ENCODE measurements around the gene TTC21A.

- no peak for TF ChIP-seq EZH2 (IDR thresholded peaks at IDR 0.05; ENCODE audit: low read length)
- no peak for TF ChIP-seq CTCF (optimal IDR thresholded peaks at IDR 0.05 in 1 of 3, IDR thresholded peaks at IDR 0.05 in 1 of 3, conservative IDR thresholded peaks at IDR 0.05 in 1 of 3; ENCODE audit: extremely low read depth in 1 of 3, insufficient read depth in 2 of 3, low read length in 3 of 3)
Observed at GRCh38 chr3:39108200-39108710, 775 bp downstream of the TTC21A start.
